ENCODE data around the gene ZNF605. TPM values are rescaled to one million over a fixed set of nuclear protein-coding genes. Genes with fewer than 3 reads are reported as not detected.

Gene ZNF605
- total RNA-seq, 2 donors from 2014 or later: 9.6 to 12.7 TPM

- intact Hi-C loops (cut with DNase I): no loop called here
- Histone ChIP-seq H3K27me3 (replicated peaks; ENCODE audit: insufficient read depth) (no peaks in the 10 kb centered on the region), H3K27ac (no peak overlapping the region), H3K4me3 (no peak overlapping the region), H3K9me3 (no peaks in the 10 kb centered on the region), H3K4me1 (replicated peaks) (no peaks in the 10 kb centered on the region), H3K36me3 (no peaks in the 10 kb centered on the region)
- WGBS: 96% methylated on average over 18 of the region's 18 CpGs
- TF ChIP-seq POLR2A (IDR thresholded peaks at IDR 0.05) (no peak), CTCF (IDR thresholded peaks at IDR 0.05) (no peak), POLR2AphosphoS5 (IDR thresholded peaks at IDR 0.05) (no peak)
- DNase-seq (ENCODE audit: low spot score): no peak
Measured at GRCh38 chr12:132952371-132953162, 3.5 kb downstream of the ZNF605 start.

- TF ChIP-seq POLR2AphosphoS5 (IDR thresholded peaks at IDR 0.05) (no peak), CTCF (IDR thresholded peaks at IDR 0.05) (no peak), POLR2A (IDR thresholded peaks at IDR 0.05) (no peak)
- Histone ChIP-seq H3K27ac (no peak overlapping the region), H3K27me3 (replicated peaks; ENCODE audit: insufficient read depth) (no peaks in the 10 kb centered on the region), H3K9me3 (no peaks in the 10 kb centered on the region), H3K4me3 (no peak overlapping the region), H3K36me3 (no peaks in the 10 kb centered on the region), H3K4me1 (replicated peaks) (no peaks in the 10 kb centered on the region)
- intact Hi-C loops (cut with DNase I): no loop called here
- 98% methylated on average over 8 of the region's 8 CpGs for WGBS
- no peak for DNase-seq (ENCODE audit: low spot score)
Measured at GRCh38 chr12:132951649-132952048, 4.5 kb downstream of the ZNF605 start.

- TF ChIP-seq CTCF (IDR thresholded peaks at IDR 0.05) (no peak), POLR2AphosphoS5 (IDR thresholded peaks at IDR 0.05) (no peak), POLR2A (IDR thresholded peaks at IDR 0.05) (no peak)
- Histone ChIP-seq H3K36me3 (no peaks in the 10 kb centered on the region), H3K9me3 (no peaks in the 10 kb centered on the region), H3K27me3 (replicated peaks; ENCODE audit: insufficient read depth) (no peaks in the 10 kb centered on the region), H3K27ac (no peak overlapping the region), H3K4me3 (no peak overlapping the region), H3K4me1 (replicated peaks) (no peaks in the 10 kb centered on the region)
- intact Hi-C loops (cut with DNase I): no loop called here
- no peak for DNase-seq (ENCODE audit: low spot score)
- 97% methylated on average over 27 of the region's 27 CpGs for WGBS
Measured at GRCh38 chr12:132950844-132951535, 5.1 kb downstream of the ZNF605 start.

GRCh38 chr12:132949936-132950837 is 5.9 kb downstream of the ZNF605 start:
- DNase-seq (ENCODE audit: low spot score): no peak
- intact Hi-C loops (cut with DNase I): no loop called here
- H3K36me3 ChIP-seq: no peaks in the 10 kb centered on the region
- no peak for TF ChIP-seq CTCF (IDR thresholded peaks at IDR 0.05)
- no peak for TF ChIP-seq POLR2A (IDR thresholded peaks at IDR 0.05)
- TF ChIP-seq POLR2AphosphoS5 (IDR thresholded peaks at IDR 0.05): no peak
- H3K27ac ChIP-seq: no peak overlapping the region
- no peaks in the 10 kb centered on the region for H3K4me1 ChIP-seq (replicated peaks)
- WGBS: 96% methylated on average over 30 of the region's 30 CpGs
- H3K9me3 ChIP-seq: no peaks in the 10 kb centered on the region
- no peaks in the 10 kb centered on the region for H3K27me3 ChIP-seq (replicated peaks; ENCODE audit: insufficient read depth)
- H3K4me3 ChIP-seq: no peak overlapping the region

Measured in prostate gland (tissue), 2 donors.